NT2/D1 (cell line): ENCODE measurements around the gene CIB2.

Experiments
- DNase-seq: peaks from one replicate; pipeline ENCODE4 v3.0.0-alpha.2; 2011; ENCODE audit warnings: low read depth, low spot score
- H3K27me3 ChIP-seq: 2 replicates; pipeline ENCODE4 v1.6.0; 2011; ENCODE audit warnings: mild to moderate bottlenecking; ENCODE audit not compliant: insufficient read length, insufficient read depth
- H3K36me3 ChIP-seq: 2 replicates; pipeline ENCODE4 v1.6.1; 2011; ENCODE audit warnings: mild to moderate bottlenecking, low read length, mixed read lengths; ENCODE audit not compliant: insufficient read depth, insufficient read length
- H3K4me1 ChIP-seq: 2 replicates; pipeline ENCODE4 v1.5.1; 2011; ENCODE audit not compliant: insufficient read depth, insufficient read length
- H3K4me3 ChIP-seq: 2 replicates; pipeline ENCODE4 v1.5.1; 2011; ENCODE audit warnings: low read depth; ENCODE audit not compliant: insufficient read length
- H3K9ac ChIP-seq: 2 replicates; pipeline ENCODE4 v1.6.0; 2011; ENCODE audit warnings: low read depth; ENCODE audit not compliant: insufficient read length
- H3K9me3 ChIP-seq: 2 replicates; pipeline ENCODE4 v1.5.1; 2011; ENCODE audit warnings: mild to moderate bottlenecking, low read length; ENCODE audit not compliant: insufficient read depth
- SUZ12 ChIP-seq: IDR thresholded peaks from 2 replicates; pipeline ENCODE4 v1.6.1; 2011; ENCODE audit not compliant: insufficient read length, insufficient read depth; ENCODE audit errors: extremely low read depth
- YY1 ChIP-seq: IDR thresholded peaks from 2 replicates; pipeline ENCODE4 v1.6.1; 2011; ENCODE audit not compliant: insufficient read length, insufficient read depth
- ZNF274 ChIP-seq: IDR thresholded peaks from 2 replicates; pipeline ENCODE4 v1.6.1; 2011; ENCODE audit warnings: mild to moderate bottlenecking, low read depth, low read length

The CIB2 gene

GRCh38 chr15:78067328-78068228, 63.7 kb downstream of the CIB2 start:
- H3K4me1 ChIP-seq: peaks cover 2% of the 10 kb centered on the region
- no peaks in the 10 kb centered on the region for H3K36me3 ChIP-seq
- no peak overlapping the region for H3K4me3 ChIP-seq
- no peak overlapping the region for H3K9ac ChIP-seq
- H3K9me3 ChIP-seq: no peaks in the 10 kb centered on the region
- H3K27me3 ChIP-seq: no peaks in the 10 kb centered on the region
- no peak for DNase-seq
- no peak for TF ChIP-seq SUZ12

GRCh38 chr15:78065973-78066946, 65.0 kb downstream of the CIB2 start:
- no peaks in the 10 kb centered on the region for H3K9me3 ChIP-seq
- H3K27me3 ChIP-seq: no peaks in the 10 kb centered on the region
- no peak for TF ChIP-seq ZNF274
- no peak for TF ChIP-seq SUZ12
- no peak for TF ChIP-seq YY1
- no peak for DNase-seq
- H3K36me3 ChIP-seq: no peaks in the 10 kb centered on the region
- no peaks in the 10 kb centered on the region for H3K4me1 ChIP-seq
- H3K4me3 ChIP-seq: no peak overlapping the region
- no peak overlapping the region for H3K9ac ChIP-seq

- no peak overlapping the region for H3K9ac ChIP-seq
- no peak overlapping the region for H3K4me3 ChIP-seq
Observed at GRCh38 chr15:78065284-78065872, 65.9 kb downstream of the CIB2 start.

GRCh38 chr15:78064544-78064943, 66.7 kb downstream of the CIB2 start:
- Histone ChIP-seq H3K4me3 (no peak overlapping the region), H3K9me3 (no peaks in the 10 kb centered on the region), H3K36me3 (no peaks in the 10 kb centered on the region), H3K27me3 (no peaks in the 10 kb centered on the region), H3K9ac (no peak overlapping the region), H3K4me1 (no peaks in the 10 kb centered on the region)
- no peak for DNase-seq
- TF ChIP-seq ZNF274: no peak
- no peak for TF ChIP-seq SUZ12
- TF ChIP-seq YY1: no peak

More at GRCh38 chr15:78065284-78065872, 65.9 kb downstream of the CIB2 start:
- Histone ChIP-seq H3K27me3 (no peaks in the 10 kb centered on the region), H3K4me1 (no peaks in the 10 kb centered on the region), H3K36me3 (no peaks in the 10 kb centered on the region), H3K9me3 (no peaks in the 10 kb centered on the region)
- TF ChIP-seq ZNF274: no peak
- TF ChIP-seq YY1: no peak
- no peak for TF ChIP-seq SUZ12
- DNase-seq: no peak

- Histone ChIP-seq H3K36me3 (no peaks in the 10 kb centered on the region), H3K4me1 (no peaks in the 10 kb centered on the region), H3K9ac (no peak overlapping the region), H3K27me3 (no peaks in the 10 kb centered on the region), H3K9me3 (no peaks in the 10 kb centered on the region), H3K4me3 (no peak overlapping the region)
- TF ChIP-seq ZNF274 (no peak), YY1 (no peak), SUZ12 (no peak)
- no peak for DNase-seq
Observed at GRCh38 chr15:78063970-78064385, 67.3 kb downstream of the CIB2 start.

- Histone ChIP-seq H3K9me3 (no peaks in the 10 kb centered on the region), H3K36me3 (no peaks in the 10 kb centered on the region), H3K9ac (no peak overlapping the region), H3K4me3 (no peak overlapping the region), H3K27me3 (no peaks in the 10 kb centered on the region), H3K4me1 (no peaks in the 10 kb centered on the region)
- TF ChIP-seq ZNF274 (no peak), YY1 (no peak), SUZ12 (no peak)
- DNase-seq: no peak
Observed at GRCh38 chr15:78063217-78063616, 68.0 kb downstream of the CIB2 start.

GRCh38 chr15:78061963-78062427, 69.2 kb downstream of the CIB2 start:
- TF ChIP-seq YY1 (no peak), ZNF274 (no peak)
- no peaks in the 10 kb centered on the region for H3K4me1 ChIP-seq
- no peak for DNase-seq
- no peak overlapping the region for H3K4me3 ChIP-seq
- H3K9me3 ChIP-seq: no peaks in the 10 kb centered on the region
- H3K36me3 ChIP-seq: no peaks in the 10 kb centered on the region
- H3K9ac ChIP-seq: no peak overlapping the region
- H3K27me3 ChIP-seq: no peaks in the 10 kb centered on the region
